NCI-H2196 treated with DMSO at 0.1 percent for 48 hours (cell line): ENCODE measurements around the gene INTS2.
A peak's percentile ranks its signal among the peaks of the same experiment; 100 is the strongest.
"Not testable (repeated sequence)": the region's sequence is repeated elsewhere in the genome, so short reads cannot be mapped to it uniquely, and the experiment has no call there.

Experiments
- DNase-seq: peaks from one replicate; lab custom pipeline; 2025; ENCODE audit not compliant: unreplicated experiment; lab: John Stamatoyannopoulos, UW

Gene INTS2

DNA sequence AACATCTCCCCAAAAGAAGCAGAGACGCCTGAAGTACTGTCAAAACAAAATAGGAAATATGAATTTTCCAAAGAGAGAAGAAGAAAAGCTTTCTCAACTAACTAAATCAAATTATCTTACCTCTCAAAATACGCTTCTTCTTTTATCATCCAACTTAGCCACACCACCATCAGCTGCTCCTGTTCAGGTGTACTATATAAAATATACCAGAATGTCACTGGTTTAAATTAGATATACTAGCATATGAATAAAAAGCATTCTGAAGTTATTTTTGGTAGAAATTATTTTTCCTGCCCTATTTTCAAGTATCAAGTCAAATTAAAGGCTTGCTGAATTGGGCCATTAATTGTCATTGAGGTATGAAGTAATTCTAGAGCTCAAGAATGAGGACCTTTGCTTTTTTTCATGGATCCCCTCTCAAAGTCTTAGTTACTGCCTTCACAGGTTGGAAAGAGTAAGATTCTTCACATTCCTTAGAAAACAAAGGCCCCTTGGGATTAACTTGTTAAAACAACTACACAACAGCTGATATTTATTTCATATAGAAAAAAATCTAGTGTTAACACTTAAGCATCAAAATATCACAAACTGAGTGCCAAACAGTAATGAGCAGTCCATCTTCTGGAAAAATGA lies 30.1 kb downstream of the INTS2 start:
- no peak for DNase-seq

DNA sequence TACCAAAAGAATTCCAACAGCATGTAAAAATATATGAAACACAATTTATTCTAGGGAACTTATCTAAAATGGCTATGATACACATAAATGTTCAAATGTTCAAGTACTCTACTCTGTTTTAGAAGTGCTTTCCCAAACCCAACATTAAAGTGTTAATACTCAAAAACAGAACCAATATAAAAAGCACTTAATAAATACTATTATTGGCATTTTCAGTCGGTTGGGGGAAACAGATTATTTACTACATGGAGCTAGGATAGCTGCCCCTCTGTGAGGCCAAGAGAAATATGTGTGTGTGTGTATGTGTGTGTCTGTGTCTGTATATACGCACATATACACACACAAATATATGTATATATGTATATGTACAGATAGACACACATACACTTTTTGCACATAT lies 32.4 kb downstream of the INTS2 start:
- no peak for DNase-seq

DNA sequence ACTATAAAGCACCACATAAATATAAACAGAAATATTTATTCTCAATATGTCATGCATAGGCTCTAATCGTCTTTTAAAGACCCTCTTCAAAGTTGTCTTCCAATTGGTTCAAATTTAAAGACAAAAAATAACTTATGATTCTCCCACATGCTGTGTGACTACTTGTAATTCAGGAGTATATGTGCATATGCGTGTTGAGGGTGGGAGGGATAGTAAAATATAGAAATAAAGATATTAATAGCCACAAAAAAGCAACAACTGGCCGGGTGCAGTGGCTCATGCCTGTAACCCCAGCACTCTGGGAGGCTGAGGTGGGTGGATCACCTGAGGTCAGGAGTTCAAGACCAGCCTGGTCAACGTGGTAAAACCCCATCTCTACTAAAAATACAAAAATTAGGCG lies 33.5 kb downstream of the INTS2 start:
- not testable (repeated sequence) for DNase-seq

DNA sequence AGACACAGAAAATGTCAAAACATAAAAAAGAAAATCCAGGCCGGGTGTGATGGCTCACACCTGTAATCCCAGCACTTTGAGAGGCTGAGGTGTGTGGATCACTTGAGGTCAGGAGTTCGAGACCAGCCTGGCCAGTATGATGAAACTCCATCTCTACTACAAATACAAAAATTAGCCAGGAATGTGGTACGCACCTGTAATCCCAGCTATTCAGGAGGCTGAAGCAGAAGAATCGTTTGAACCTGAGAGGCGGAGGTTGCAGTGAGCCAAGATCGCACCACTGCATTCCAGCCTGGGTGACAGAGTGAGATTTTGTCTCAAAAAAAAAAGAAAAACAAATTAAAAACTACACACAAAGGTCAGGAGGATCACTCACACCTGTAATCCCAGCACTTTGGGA lies 40.0 kb downstream of the INTS2 start:
- DNase-seq: not testable (repeated sequence)

DNA sequence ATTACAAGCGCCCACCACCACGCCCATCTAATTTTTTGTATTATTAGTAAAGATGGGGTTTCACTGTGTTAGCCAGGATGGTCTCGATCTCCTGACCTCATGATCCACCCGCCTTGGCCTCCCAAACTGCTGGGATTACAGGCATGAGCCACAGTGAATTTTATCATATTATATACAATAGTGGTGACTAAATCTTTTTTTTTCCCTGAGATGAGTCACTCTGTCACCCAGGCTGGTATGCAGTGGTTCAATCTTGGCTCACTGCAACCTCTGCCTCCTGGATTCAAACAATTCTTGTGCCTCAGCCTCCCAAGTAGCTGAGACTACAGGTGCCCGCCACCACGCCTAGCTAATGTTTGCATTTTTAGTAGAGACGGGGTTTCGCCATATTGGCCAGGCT lies 41.9 kb downstream of the INTS2 start:
- DNase-seq: not testable (repeated sequence)

DNA sequence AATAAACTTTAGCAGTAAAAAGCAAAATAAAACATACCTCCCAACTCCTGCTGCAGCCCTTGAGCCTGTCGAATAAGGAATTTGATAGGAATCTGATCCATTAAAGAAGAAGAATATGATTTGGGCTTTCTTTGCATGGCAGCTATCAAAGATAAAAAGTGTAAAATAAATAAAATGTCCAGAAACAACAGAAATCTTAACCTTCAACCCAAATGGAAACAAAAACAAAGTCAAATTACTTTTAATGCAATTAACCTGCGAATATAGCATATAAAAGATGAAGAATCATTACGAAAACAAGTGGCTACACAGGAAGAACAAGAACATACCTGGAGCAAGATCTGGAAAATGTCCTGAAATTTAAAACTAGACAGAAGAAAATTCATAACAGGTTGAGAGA lies 42.9 kb downstream of the INTS2 start:
- no peak for DNase-seq

DNA sequence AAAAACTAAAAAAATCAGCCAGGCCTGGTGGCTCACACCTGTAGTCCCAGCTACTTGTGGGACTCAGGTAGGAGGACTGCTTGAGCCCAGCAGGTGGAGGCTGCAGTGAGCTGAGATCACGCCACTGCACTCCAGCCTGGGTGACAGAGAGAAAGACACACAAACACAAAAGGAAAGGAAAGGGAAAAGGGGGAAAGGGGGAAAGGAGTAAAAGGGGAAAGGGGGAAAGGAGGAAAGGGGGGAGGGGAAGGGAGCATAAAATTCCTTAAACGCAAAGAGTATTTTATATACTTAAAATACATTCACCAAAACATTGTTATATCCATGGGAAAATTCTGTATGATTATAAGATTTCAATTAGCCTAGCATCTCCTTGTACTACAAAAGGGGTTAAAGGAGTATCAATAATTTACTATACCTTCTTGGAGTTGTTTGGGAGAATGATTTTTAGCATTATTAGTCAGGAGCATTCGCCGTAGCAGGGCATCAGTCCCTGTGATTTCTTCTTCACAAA lies 47.1 kb downstream of the INTS2 start:
- no peak for DNase-seq

DNA sequence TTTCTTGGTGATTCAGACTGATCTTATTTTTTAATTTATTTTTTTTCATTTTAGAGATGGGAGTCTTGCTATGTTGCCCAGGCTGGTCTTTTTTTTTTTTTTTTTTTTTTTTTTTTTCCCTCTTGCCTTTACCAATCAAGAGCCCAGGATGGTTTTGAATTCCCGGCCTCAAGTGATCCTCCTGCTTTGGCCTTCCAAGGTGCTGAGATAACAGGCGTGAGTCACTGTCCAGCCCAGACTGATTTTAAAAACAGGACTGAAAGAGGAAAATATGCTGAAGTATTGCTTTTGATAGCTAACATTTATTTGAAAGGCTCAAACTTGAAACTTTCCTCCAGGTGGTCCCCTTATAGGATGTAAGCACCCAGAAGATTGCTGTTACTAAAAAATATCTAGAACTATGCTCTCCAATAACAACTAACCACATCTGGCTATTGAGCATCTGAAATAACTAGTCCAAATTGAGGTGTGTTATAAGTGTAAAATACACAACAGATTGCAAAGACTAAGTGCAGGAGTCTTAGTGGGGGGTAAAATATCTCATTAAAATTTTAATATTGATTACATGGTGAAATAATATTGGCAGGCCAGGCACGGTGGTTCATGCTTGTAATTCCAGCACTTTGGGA lies 48.7 kb downstream of the INTS2 start:
- no peak for DNase-seq

DNA sequence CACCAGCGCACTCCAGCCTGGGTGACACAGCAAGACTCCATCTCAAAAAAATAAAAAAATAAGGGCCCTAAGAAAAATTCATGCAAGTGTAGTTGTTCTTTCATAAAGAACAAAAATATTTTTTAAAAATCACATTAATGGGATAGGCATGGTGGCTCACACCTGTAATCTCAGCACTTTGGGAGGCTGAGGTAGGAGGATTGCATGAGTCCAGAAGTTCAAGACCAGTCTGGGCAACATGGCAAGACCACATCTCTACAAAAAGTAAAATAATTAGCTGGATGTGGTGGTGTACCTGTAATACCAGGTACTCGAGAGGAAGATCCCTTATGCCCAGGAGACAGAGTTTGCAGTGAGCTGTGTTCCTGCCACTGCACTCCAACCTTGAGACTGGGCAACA lies 49.3 kb downstream of the INTS2 start:
- no peak for DNase-seq

DNA sequence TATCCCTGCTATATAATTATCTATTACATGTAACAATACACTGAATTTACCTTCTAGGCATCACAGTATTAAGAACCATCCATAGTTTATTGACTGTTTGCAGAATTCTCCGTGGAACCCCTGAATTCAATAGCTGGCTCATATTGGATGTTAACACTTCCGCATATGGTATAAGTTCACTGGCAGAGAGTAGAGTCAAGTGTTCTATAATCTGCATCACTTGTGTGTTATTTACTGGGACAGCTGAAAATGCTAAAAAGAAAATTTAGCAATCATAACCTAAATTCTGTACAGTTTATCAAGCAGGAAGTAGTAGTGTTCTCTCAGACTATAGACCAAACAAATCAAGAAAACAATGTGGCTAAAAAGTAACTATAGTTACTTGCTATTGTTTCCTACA lies 49.9 kb downstream of the INTS2 start:
- DNase-seq: no peak

DNA sequence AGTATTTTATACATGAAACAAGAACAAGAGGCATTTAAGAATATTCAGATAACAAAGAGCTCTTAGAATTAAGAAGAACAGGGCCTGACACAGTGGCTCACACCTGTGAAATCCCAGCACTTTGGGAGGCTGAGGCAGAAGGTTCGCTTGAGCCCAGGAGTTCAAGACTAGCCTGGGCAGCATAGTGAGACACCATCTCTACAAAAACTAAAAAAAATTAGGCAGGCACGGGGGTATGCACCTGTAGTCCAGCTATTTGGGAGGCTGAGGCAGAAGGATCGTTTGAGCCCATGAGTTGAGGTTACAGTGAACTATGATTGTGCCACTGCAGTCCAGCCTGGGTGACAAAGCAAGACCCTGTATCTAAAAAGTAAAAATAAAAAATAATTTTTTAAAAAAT lies 52.0 kb downstream of the INTS2 start:
- DNase-seq: no peak

DNA sequence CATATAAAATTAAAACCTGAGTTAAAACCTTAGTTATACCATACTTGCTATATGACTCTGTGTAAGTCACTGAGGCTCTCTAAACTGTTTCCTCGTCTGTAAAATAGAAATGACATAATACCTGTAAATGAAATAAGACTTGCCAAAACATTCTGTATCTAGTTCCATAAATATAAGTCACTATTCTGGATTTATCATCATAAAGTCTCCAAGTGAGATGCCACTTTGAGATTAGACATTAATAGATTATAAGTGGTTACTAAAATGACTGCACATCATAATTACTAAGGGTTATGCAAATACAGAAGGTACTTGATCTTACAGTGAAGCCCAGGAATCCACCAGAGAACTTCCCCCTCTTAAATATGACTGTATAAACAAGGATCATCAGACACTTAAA lies 52.5 kb downstream of the INTS2 start:
- no peak for DNase-seq

DNA sequence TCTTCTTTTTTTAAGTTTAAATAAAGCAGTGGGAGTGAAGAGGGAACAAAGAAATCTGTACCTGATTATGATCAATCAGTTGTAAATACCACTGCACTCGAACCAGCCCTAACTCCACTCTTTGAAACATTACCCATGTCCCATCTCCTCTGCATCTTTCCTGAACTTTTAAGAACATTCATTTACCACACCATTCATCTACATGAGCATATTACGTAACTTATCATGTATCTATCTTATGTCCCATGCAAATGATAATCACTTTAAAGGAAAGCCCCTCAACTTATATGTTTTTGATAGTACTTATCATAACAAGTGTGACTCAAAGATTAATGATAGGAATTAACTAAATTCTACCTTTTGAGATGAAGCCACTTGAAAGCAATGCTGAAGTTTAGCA lies 53.7 kb downstream of the INTS2 start:
- no peak for DNase-seq

DNA sequence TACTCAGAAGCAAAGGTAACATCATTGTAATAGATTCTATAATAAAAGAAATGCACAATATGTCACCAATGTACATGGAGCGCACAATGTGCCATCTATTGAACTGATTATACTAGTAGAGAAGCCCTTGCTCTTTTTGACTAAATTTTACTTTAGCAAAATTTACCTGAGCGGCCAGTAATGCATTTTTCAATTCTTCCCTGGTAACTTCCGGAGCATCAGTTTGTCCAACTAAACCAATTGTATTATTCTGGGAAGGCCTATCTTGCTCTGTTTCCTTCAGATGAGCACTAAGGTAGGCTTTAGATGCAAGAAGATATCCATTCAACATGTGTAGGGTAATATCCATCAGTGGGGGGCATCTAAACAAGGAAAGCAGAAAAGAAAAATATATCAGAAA lies 55.7 kb downstream of the INTS2 start:
- no peak for DNase-seq

DNA sequence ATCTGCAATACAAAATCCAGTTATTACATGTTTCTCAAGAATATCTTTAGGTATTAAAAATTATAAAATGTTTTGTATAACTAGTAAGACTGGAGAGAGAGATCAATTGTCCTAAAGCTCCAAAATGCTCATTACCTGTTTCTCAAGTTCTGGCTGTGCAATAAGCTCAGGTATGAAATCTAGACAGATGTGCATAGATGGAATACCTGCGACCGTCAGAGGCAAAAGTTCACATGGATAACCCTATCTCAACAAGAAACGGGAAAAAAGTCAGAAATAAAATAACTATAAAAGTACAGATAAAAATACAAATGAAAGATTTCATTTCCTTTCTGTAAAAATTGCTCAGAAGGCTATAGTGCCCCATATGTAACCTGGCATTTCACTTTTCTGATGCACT lies 58.6 kb downstream of the INTS2 start:
- DNase-seq: no peak

DNA sequence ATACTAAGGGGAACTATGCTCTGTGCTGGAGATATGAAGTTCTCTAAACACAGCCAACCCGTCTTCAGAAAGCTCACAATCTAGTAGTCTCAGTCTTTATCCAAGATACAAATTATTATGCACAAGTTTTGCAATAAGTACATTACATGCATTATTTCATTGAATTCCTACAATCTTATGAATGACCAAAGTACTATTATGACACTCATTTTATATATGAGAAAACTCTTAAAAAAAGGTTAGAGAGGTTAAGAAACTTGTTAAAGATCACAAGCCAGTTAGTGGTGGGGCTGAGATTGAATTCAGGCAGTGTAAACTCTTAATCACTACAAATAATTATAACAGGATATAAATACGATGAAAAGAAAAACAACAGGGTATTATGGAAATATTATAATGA lies 59.7 kb downstream of the INTS2 start:
- no peak for DNase-seq

DNA sequence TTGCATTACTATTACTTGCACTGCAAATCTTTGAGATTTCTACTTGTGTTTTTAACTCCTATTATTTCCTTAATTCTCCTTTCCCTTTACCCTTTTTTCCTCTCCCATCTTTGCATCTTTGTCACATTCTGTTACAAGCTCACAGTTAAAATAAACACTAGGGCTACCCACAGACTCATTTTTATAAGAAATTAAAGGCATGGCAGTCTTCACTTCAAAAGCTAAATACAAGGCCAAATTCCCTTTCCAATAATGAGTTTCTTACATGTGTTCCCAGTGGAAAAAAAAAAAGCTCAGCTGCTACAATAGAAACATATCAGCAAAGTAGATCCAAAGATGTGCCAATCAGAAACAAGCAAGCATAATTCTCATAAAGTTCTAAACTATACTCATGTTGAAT lies 60.7 kb downstream of the INTS2 start:
- no peak for DNase-seq

DNA sequence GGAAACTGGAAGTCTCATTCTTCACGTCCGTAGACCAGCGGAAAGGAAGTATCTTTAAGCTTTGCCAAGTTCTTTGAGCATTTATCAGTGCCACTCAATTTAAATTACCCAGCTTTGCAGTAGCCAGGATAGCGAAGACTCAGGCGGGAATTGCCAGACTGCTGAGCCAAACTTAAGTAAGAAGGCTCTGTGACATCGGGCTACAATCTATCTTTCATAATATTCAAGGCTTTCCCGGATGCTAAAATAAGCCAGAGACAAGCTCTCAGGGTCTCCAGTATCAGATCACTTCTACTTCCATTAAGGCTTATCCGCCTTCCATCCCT lies 64.0 kb downstream of the INTS2 start:
- DNase-seq: no peak

DNA sequence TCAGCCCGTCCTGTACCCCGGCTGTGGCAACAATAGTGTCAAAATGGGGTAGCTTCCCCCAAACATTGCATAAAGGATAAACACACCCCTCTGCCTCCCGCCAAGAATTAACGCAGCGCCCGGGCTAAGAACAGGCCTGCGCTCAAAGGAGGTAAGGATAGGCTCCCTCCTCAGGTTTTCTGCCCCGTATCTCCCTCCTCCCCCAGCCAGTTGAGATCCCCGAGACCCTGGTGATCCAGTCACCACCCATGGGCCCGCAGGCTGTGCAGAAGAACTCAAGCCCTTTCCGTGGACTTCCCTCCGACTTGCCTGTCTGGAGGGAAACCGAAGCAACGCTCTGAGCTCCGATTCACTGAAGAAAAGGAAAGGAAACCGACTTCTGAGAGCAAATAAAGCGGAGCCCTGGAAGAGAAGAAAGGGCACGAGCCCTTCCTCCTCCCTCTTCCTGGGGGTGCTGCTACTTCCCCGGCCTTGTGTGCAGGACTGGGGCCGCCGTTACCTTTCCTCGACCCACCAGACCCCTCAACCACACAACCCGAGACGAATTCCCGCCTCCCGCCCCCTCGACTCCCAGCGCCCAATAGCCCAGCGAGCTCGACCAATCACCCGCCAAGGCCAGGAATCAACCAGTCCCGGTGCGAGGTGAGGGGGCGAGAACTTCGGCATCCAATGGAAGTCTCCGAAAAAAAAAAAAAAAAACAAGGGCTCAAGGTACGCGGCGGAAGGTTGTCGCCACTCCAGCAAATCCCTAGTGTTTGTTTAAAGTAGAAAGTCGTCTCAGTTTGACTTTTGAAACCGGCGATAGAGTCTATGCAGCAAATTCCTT lies 64.6 kb downstream of the INTS2 start, which contains the start of gene BRIP1:
Gene BRIP1, minus strand, starts transcription at position 554 of the 826 bp plus-strand sequence. CDS start 1,989 bp downstream, outside the sequence.
- DNase-seq: peak; percentile 79

DNA sequence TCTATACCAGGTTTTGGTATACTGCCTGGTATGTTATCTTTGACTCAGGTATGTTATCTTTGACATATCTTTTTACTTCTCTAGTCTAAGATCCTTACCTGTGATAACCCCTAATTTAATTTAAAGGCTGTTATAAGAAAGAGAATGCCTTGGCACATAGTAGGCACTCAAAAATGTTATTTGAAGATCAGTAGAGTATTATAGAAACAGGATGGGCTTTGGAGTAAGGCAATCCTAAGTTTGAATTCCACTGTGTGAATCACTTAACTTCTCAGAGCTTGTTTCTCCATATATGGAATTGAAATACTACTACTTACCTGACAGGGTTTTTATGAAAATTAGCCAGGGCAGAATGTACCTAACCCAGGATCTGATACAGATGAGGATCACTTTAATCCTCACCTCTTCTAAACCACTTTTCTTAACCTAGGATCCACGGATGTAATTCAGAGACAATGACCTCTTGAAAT lies 65.6 kb downstream of the INTS2 start:
- no peak for DNase-seq

DNA sequence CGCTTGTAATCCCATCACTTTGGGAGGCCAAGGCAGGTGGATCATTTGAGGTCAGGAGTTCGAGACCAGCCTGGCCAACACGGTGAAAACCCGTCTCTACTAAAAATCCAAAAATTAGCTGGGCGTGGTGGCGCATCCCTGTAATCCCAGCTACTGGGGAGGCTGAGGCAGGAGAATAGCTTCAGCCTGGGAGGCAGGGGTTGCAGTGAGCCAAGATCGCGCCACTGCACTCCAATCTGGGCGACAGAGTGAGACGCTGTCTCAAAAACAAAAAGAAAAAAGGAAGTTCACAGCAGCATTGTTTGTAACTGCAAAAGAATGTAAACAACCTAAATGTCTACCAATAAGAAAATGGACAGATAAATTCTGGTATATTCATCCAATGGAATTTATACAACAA lies 67.4 kb downstream of the INTS2 start:
- not testable (repeated sequence) for DNase-seq

DNA sequence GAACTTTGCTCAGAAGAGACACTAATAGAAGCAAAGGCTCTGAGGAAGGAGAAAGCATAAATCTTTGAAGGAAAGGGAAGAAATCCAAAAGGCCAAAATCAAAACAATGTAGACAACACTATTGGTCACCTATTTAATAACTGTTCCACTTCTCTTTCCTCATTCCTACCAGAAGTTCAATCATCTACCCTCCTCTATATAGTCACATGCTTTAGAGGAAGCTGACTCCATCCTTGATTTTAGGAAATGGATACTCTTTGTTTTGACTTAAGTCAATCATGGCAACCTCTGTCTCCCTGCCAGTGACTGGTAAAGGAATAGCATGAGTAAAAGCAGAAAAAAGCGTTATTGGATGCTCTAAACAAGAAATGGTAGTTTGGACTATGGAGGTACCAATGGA lies 71.7 kb downstream of the INTS2 start:
- DNase-seq: no peak
